Choroid plexus epithelial cell (primary cell): ENCODE measurements around the gene CALD1.

ENCODE experiments used
- DNase-seq: peaks from one replicate; pipeline ENCODE4 v3.0.0-alpha.2; 2010; ENCODE audit warnings: low read depth
- H3K4me3 ChIP-seq: 2 replicates; pipeline ENCODE4 v1.5.1; 2011; ENCODE audit warnings: low read depth, mild to moderate bottlenecking, control low read depth, low read length, moderate library complexity
- TF ChIP-seq, protein P1 (sequence below): conservative IDR thresholded peaks from 2 replicates; pipeline ENCODE4 v1.5.1; 2011; ENCODE audit warnings: low read depth, mild to moderate bottlenecking, control low read depth, inconsistent platforms, low read length, moderate library complexity

CALD1 gene

GRCh38 chr7:134894928-134895327, 115.5 kb downstream of the CALD1 start:
- H3K4me3 ChIP-seq, result no peak overlapping the region
- DNase-seq, result no peak
- TF ChIP-seq, protein P1, sequence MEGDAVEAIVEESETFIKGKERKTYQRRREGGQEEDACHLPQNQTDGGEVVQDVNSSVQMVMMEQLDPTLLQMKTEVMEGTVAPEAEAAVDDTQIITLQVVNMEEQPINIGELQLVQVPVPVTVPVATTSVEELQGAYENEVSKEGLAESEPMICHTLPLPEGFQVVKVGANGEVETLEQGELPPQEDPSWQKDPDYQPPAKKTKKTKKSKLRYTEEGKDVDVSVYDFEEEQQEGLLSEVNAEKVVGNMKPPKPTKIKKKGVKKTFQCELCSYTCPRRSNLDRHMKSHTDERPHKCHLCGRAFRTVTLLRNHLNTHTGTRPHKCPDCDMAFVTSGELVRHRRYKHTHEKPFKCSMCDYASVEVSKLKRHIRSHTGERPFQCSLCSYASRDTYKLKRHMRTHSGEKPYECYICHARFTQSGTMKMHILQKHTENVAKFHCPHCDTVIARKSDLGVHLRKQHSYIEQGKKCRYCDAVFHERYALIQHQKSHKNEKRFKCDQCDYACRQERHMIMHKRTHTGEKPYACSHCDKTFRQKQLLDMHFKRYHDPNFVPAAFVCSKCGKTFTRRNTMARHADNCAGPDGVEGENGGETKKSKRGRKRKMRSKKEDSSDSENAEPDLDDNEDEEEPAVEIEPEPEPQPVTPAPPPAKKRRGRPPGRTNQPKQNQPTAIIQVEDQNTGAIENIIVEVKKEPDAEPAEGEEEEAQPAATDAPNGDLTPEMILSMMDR, result no peak

DNA sequence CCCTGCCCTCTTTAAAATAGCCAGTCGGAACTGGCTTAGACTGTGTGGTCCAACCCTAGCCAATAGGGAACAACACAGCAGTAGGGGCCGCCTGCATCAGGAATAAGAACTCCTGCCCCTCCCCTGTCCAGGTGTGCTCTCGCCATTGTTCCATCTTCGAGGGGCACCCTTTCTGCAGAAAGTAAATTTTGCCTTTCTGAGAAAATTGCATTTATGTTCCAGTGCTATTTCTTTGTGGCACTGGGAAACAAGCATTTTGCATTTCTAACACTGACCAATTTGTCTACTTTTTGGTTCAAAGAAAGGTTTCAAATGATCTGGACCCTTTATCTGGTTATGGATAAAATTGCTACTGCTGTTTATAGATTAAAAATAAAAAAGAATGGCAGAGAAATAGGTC, 116.6 kb downstream of the CALD1 start:
- TF ChIP-seq, protein P1, result no peak
- H3K4me3 ChIP-seq, result no peak overlapping the region
- DNase-seq, result no peak

- DNase-seq, result no peak
Measured at GRCh38 chr7:134897936-134898335, 118.5 kb downstream of the CALD1 start.

DNA sequence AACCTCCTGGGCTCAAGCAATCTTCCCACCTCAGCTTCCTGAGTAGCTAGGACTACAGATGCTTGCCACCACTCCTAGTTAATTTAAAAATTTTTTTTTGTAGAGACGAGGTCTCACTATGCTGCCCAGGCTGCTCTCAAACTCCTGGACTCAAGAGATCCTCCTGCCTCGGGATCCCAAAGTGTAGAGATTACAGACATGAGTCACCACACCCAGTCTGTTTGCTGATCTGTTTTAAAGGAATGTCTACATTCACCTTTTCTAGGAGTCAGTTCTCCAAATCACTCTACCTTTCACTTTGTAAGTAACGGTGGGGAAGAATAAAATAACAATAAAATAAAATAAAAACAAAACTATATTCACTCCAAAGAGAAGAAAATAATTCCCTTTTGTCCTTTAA, 120.3 kb downstream of the CALD1 start:
- TF ChIP-seq, protein P1, result no peak
- H3K4me3 ChIP-seq, result no peak overlapping the region
- peak; percentile 67 for DNase-seq

More at GRCh38 chr7:134897936-134898335, 118.5 kb downstream of the CALD1 start:
- TF ChIP-seq, protein P1, result no peak
- H3K4me3 ChIP-seq, result no peak overlapping the region

- DNase-seq, result no peak
- no peak overlapping the region for H3K4me3 ChIP-seq
- TF ChIP-seq, protein P1, result no peak
Measured at GRCh38 chr7:134900166-134900982, 120.9 kb downstream of the CALD1 start.

GRCh38 chr7:134901389-134902020, 122.1 kb downstream of the CALD1 start:
- no peak for DNase-seq
- no peak overlapping the region for H3K4me3 ChIP-seq
- TF ChIP-seq, protein P1, result no peak
